Activated CD8-positive, alpha-beta T cell treated with anti-CD3 and anti-CD28 coated beads, Interleukin-2, amount 10 ng/mL, durations not matched to agents 7 days and 5 days (primary cell): ENCODE measurements around the gene LHFPL2. TPM values are rescaled to one million over a fixed set of nuclear protein-coding genes. Genes with fewer than 3 reads are reported as not detected.

Experiments
- ATAC-seq: fragments of 150-1000 bp; cut with Tn5 transposase; one replicate; pipeline ENCODE4 v1.10.0; 2021; ENCODE audit warnings: moderate library complexity
- CTCF ChIA-PET: fragments of 350-600 bp; sonication (Branson Sonifier 250); formaldehyde crosslinking; loops from one replicate; lab custom pipeline; 2021; ENCODE audit warnings: antibody characterized with exemption; lab: Charles Lee
- POLR2A ChIA-PET: fragments of 350-600 bp; sonication (Branson Sonifier 250); formaldehyde crosslinking; loops from one replicate; lab custom pipeline; 2021; ENCODE audit warnings: antibody characterized with exemption; lab: Charles Lee
- DNase-seq: peaks from one replicate; pipeline ENCODE4 v3.0.0-alpha.2; 2020
- H3K27ac Mint-ChIP-seq: one replicate; pipeline ENCODE4 v1.8.0; 2021; ENCODE audit warnings: mild to moderate bottlenecking, mixed read lengths
- H3K27me3 Mint-ChIP-seq: one replicate; pipeline ENCODE4 v1.8.0; 2021; ENCODE audit warnings: low read depth, mixed read lengths
- H3K36me3 Mint-ChIP-seq: one replicate; pipeline ENCODE4 v1.8.0; 2021; ENCODE audit warnings: low read depth, mixed read lengths
- H3K4me1 Mint-ChIP-seq: one replicate; pipeline ENCODE4 v1.8.0; 2021; ENCODE audit warnings: low read depth, mixed read lengths
- H3K4me3 Mint-ChIP-seq: one replicate; pipeline ENCODE4 v1.8.0; 2021; ENCODE audit warnings: mild to moderate bottlenecking, mixed read lengths
- H3K9me3 Mint-ChIP-seq: one replicate; pipeline ENCODE4 v1.8.0; 2022; ENCODE audit warnings: mixed read lengths; ENCODE audit not compliant: insufficient read depth
- total RNA-seq, 2 experiments: library from RNA; stranded (reverse); gene quantifications; one replicate each; pipeline ENCODE4 v1.2.3, GENCODE V29; 2021

Gene LHFPL2
- total RNA-seq, 2 experiments from 2014 or later = 0.34 TPM; not detected in 1

DNA sequence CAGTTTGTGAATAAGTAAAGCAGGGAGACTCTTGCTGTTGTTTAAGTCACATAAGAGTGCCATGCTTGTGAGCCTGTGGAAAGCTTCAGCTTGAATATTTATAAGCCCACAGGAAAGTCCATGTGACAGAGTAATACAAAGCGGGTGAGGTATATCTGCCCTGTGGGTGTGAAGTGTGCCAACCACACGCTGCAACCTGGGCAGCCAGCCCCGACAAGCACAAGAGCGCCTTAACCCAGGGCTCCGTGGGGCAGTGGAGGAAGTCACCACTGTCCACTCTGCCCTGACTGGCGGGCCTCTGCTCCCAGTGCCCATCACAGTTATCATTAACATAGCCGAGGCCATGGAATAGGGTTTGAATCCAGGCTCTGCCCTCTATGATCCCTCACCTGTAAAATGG, 155.9 kb downstream of the LHFPL2 start:
- H3K4me3 Mint-ChIP-seq = no peak overlapping the region

GRCh38 chr5:78492224-78492623, 156.3 kb downstream of the LHFPL2 start:
- no peak overlapping the region for H3K27ac Mint-ChIP-seq

More for the DNA sequence above, 155.9 kb downstream of the LHFPL2 start:
- ChIA-PET POLR2A (no interaction called here), CTCF (no interaction called here)
- Mint-ChIP-seq H3K36me3 (peaks cover 3% of the 10 kb centered on the region), H3K9me3 (no peaks in the 10 kb centered on the region), H3K27me3 (peaks cover 6% of the 10 kb centered on the region), H3K27ac (no peak overlapping the region), H3K4me1 (no peaks in the 10 kb centered on the region)
- DNase-seq = peak; percentile 16
- no peak for ATAC-seq

DNA sequence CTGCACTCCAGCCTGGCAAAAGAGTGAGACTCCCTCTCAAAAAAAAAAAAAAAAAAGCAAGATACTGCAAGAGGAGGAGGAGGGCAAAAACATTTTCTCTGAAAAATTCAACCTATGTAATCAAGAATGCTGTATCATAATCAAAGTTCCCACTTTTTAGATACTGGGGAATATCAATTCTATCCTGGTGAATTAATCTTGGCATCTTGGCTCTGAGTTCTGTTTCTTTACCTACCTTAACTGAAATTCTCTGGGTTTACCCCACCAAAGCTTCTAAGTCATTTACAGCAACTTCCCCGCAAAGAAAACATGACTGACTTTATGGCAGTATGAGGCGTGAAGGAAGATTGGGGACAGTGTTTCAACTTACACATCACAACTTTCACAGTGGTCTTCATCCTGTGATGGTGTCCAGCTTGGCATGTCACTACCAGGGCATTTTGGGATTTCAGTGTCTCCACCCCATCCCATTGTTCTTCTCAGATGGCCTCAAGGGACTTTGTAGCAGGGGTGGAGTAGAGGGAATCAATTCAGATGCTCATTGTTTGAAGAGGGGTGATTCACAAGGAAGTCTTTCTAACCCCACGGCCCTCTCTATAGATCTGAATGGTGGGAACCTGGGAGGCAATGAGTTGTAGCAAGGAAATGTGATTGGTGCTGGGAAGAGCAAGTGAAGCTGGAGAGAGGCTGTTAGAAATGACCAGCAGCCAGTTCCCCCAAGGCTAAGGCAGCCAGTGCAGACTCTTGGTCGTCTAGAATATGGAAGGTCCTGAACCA, 157.7 kb downstream of the LHFPL2 start:
- no peaks in the 10 kb centered on the region for H3K4me1 Mint-ChIP-seq
- no peaks in the 10 kb centered on the region for H3K9me3 Mint-ChIP-seq
- no peaks in the 10 kb centered on the region for H3K27me3 Mint-ChIP-seq
- no peak overlapping the region for H3K27ac Mint-ChIP-seq
- ChIA-PET POLR2A (no interaction called here), CTCF (interaction anchor here (1.0 to 1.8 kb wide), 2 partner anchors 23 to 131 kb away, joined by 3 to 5 read pairs; partner anchors contain the start of gene SCAMP1)
- peaks cover 3% of the 10 kb centered on the region for H3K36me3 Mint-ChIP-seq
- DNase-seq (no peak), ATAC-seq (no peak)
- H3K4me3 Mint-ChIP-seq = no peak overlapping the region

More at GRCh38 chr5:78492224-78492623, 156.3 kb downstream of the LHFPL2 start:
- Mint-ChIP-seq H3K27me3 (peaks cover 6% of the 10 kb centered on the region), H3K4me3 (no peak overlapping the region), H3K9me3 (no peaks in the 10 kb centered on the region), H3K36me3 (peaks cover 3% of the 10 kb centered on the region), H3K4me1 (no peaks in the 10 kb centered on the region)
- ChIA-PET CTCF (interaction anchor here (1.0 kb wide), 1 partner anchor 132 kb away, joined by 3 read pairs; the partner anchor contains the start of gene SCAMP1), POLR2A (no interaction called here)
- ATAC-seq (no peak), DNase-seq (no peak)

DNA sequence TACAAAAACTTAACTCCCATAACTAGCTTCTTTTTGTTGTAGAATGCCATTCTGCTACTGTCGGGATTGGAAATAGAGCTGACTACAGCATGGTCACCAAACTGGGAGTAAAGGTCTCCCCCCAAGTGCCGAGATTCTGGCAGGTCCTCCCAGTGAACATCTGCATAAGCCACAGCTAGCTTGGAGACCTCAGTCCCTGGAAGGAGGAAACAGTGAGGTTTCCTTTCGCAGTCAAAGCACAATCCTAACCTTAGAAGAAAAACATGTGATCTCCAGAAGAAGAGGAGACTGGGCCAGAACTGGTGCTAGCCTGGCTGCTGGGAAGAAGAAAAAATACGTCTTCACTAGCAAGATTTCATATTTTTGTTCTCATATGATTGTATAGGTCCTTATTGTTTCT, 160.7 kb downstream of the LHFPL2 start:
- H3K4me1 Mint-ChIP-seq = peaks cover 14% of the 10 kb centered on the region
- no peak overlapping the region for H3K27ac Mint-ChIP-seq
- ATAC-seq (no peak), DNase-seq (no peak)
- no peaks in the 10 kb centered on the region for H3K9me3 Mint-ChIP-seq
- no peaks in the 10 kb centered on the region for H3K27me3 Mint-ChIP-seq
- ChIA-PET CTCF (interaction anchor here (0.9 to 1.0 kb wide), 2 partner anchors 20 to 45 kb away, joined by 3 read pairs; no protein-coding TSS in a partner anchor), POLR2A (no interaction called here)
- H3K36me3 Mint-ChIP-seq = peaks cover 3% of the 10 kb centered on the region
- no peak overlapping the region for H3K4me3 Mint-ChIP-seq

DNA sequence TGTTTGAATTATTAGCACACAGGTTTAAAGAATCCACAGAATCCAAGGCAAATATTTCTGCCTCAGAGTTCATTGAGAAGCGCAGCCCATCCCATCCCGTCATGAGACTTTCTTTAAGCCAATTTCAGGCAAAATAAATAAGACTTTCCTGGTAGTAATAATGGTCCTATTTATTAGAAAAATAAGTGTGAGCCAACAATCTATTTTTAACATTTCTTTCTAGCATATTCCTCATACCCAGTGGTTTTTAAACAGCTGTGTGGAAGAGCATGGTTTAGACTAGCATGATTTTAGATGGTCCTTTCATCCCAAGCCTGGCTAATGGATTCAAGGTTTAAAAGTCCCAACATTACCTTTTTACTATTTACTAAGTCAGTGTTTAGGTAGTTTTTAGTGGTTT, 162.4 kb downstream of the LHFPL2 start:
- no peaks in the 10 kb centered on the region for H3K27me3 Mint-ChIP-seq
- POLR2A ChIA-PET = no interaction called here
- no peak for DNase-seq
- CTCF ChIA-PET = interaction anchor here (0.7 kb wide), 1 partner anchor 80 kb away, joined by 3 read pairs; no protein-coding TSS in a partner anchor
- no peak overlapping the region for H3K4me3 Mint-ChIP-seq
- H3K36me3 Mint-ChIP-seq = peaks cover 3% of the 10 kb centered on the region
- no peaks in the 10 kb centered on the region for H3K9me3 Mint-ChIP-seq
- H3K27ac Mint-ChIP-seq = no peak overlapping the region
- H3K4me1 Mint-ChIP-seq = peaks cover 14% of the 10 kb centered on the region
- ATAC-seq = no peak

- Mint-ChIP-seq H3K9me3 (no peaks in the 10 kb centered on the region), H3K4me3 (no peak overlapping the region), H3K27me3 (no peaks in the 10 kb centered on the region), H3K4me1 (peaks cover 14% of the 10 kb centered on the region), H3K36me3 (peaks cover 3% of the 10 kb centered on the region), H3K27ac (no peak overlapping the region)
- POLR2A ChIA-PET = no interaction called here
- DNase-seq = no peak
- CTCF ChIA-PET = no interaction called here
- peak; percentile 33 for ATAC-seq
Observed at GRCh38 chr5:78483809-78484521, 164.6 kb downstream of the LHFPL2 start.

- no peaks in the 10 kb centered on the region for H3K9me3 Mint-ChIP-seq
- ATAC-seq (no peak), DNase-seq (no peak)
- no peak overlapping the region for H3K4me3 Mint-ChIP-seq
- POLR2A ChIA-PET = no interaction called here
- H3K4me1 Mint-ChIP-seq = peaks cover 14% of the 10 kb centered on the region
- H3K36me3 Mint-ChIP-seq = no peaks in the 10 kb centered on the region
- CTCF ChIA-PET = no interaction called here
- no peaks in the 10 kb centered on the region for H3K27me3 Mint-ChIP-seq
- no peak overlapping the region for H3K27ac Mint-ChIP-seq
Observed at GRCh38 chr5:78482948-78483347, 165.6 kb downstream of the LHFPL2 start.

DNA sequence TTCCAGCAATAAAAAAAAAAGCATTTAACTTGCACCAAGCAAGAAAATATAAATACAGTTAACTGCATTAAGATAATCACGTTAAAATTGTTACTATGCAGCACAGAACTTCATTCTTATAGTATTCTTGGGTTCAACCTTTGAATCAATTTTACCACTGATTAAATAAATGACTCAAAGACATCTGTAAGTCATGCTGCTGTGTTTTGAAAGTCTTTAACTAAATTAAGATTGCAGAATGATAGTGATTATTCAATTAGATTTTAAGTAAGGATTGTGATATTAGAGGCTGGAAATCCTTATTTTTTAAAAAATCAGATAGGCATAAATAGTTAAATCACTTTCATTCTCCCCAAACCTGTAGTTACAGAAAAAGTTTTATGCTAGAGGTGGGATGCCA, 171.8 kb downstream of the LHFPL2 start:
- Mint-ChIP-seq H3K27me3 (no peaks in the 10 kb centered on the region), H3K27ac (no peak overlapping the region), H3K4me1 (no peaks in the 10 kb centered on the region), H3K9me3 (no peaks in the 10 kb centered on the region), H3K36me3 (no peaks in the 10 kb centered on the region), H3K4me3 (no peak overlapping the region)
- DNase-seq = no peak
- ATAC-seq = no peak
- ChIA-PET CTCF (interaction anchor here (1.5 kb wide), 1 partner anchor 8 kb away, joined by 4 read pairs; no protein-coding TSS in a partner anchor), POLR2A (no interaction called here)

DNA sequence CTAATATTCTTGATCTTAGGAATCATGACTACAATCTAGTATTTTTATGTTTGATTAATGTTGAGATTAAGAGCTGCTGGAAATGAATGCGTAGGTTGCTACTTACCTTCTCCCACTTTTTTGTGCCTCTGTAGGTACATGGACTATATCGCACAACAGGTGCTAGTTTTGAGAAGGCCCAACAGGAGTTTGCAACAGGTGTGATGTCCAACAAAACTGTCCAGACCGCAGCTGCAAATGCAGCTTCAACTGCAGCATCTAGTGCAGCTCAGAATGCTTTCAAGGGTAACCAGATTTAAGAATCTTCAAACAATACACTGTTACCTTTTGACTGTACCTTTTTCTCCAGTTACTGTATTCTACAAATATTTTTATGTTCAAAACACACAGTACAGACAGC, 173.2 kb downstream of the LHFPL2 start:
- H3K4me3 Mint-ChIP-seq = no peak overlapping the region
- ATAC-seq (no peak), DNase-seq (no peak)
- H3K36me3 Mint-ChIP-seq = no peaks in the 10 kb centered on the region
- CTCF ChIA-PET = interaction anchor here (1.0 kb wide), 1 partner anchor 58 kb away, joined by 3 read pairs; no protein-coding TSS in a partner anchor
- H3K9me3 Mint-ChIP-seq = no peaks in the 10 kb centered on the region
- H3K27ac Mint-ChIP-seq = no peak overlapping the region
- H3K4me1 Mint-ChIP-seq = no peaks in the 10 kb centered on the region
- POLR2A ChIA-PET = no interaction called here
- no peaks in the 10 kb centered on the region for H3K27me3 Mint-ChIP-seq

- ChIA-PET CTCF (no interaction called here), POLR2A (no interaction called here)
- Mint-ChIP-seq H3K4me3 (no peak overlapping the region), H3K27ac (no peak overlapping the region), H3K27me3 (no peaks in the 10 kb centered on the region), H3K9me3 (no peaks in the 10 kb centered on the region), H3K4me1 (no peaks in the 10 kb centered on the region), H3K36me3 (no peaks in the 10 kb centered on the region)
- DNase-seq = no peak
- ATAC-seq = no peak
Observed at GRCh38 chr5:78473751-78474150, 174.8 kb downstream of the LHFPL2 start.

DNA sequence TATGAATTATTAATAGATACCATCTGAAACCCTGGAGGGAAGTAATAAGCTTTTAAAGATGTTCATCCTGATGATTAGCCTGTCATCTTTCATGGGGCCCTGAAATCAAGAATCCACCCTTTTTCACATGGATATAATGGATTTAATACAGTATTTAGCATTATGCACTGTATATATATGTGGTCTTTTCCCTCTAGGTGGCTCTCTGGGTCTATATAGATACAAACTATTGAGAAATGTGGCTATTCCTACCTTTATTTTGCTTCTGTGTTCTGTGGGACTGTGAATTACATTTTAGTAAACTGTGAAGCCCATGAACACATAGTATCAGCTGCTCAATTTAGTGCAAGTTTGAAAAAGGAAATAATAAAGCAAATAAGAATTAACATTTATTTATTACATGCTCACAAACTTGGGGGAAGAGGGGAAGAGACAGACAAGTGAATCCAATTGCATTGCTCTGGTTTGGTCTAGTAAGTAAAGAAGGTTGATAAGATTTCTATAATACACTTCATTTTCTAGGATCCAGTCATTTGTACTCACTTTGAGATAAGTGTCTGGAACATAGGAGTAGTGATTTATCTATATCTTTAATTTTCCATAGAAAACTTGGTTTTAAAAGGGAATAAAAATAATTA, 176.0 kb downstream of the LHFPL2 start:
- ATAC-seq (no peak), DNase-seq (no peak)
- H3K27ac Mint-ChIP-seq = no peak overlapping the region
- no peak overlapping the region for H3K4me3 Mint-ChIP-seq
- H3K9me3 Mint-ChIP-seq = no peaks in the 10 kb centered on the region
- H3K36me3 Mint-ChIP-seq = no peaks in the 10 kb centered on the region
- H3K4me1 Mint-ChIP-seq = no peaks in the 10 kb centered on the region
- no peaks in the 10 kb centered on the region for H3K27me3 Mint-ChIP-seq
- POLR2A ChIA-PET = no interaction called here
- CTCF ChIA-PET = no interaction called here
